GM19035 (cell line): ENCODE results near the gene MRPL23.

ENCODE experiments used
- ATAC-seq: cut with Tn5 transposase; IDR thresholded peaks from one replicate; pipeline ENCODE4 v1.9.1; 2021; ENCODE audit not compliant: unreplicated experiment

MRPL23 gene

DNA sequence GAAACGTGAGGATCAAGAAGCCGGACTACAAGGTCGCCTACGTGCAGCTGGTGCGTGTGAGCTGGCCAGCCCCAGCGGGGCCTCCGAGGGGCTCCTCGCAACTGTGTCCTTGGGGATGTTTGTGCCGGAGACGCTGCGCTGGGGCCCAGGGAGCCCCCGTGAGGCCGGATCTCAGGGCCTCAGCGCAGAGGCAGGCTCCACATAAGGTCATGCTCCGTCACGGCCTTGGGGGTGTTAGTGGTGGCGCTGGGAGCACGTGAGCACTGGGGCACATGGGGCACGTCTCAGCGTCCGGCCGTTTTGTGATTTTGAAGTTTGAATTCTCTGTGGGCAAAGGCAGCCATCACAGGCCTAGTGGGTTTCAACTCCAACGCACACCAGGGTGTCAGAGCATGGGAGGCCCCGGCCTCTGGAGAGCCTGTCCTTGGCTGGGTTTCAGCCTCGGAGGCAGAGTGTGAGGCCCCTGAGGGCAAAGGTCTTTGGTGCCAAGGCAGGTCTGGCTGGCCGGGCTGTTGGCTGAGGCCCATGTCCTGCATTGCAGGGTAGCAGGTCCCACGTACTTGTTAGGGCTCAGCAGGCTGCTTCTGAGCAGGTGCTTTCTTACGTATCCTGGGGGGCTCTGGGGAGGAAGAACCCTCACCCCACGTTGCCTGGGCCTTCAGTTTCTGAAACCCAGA, 5.8 kb downstream of the MRPL23 start:
- no peak for ATAC-seq

DNA sequence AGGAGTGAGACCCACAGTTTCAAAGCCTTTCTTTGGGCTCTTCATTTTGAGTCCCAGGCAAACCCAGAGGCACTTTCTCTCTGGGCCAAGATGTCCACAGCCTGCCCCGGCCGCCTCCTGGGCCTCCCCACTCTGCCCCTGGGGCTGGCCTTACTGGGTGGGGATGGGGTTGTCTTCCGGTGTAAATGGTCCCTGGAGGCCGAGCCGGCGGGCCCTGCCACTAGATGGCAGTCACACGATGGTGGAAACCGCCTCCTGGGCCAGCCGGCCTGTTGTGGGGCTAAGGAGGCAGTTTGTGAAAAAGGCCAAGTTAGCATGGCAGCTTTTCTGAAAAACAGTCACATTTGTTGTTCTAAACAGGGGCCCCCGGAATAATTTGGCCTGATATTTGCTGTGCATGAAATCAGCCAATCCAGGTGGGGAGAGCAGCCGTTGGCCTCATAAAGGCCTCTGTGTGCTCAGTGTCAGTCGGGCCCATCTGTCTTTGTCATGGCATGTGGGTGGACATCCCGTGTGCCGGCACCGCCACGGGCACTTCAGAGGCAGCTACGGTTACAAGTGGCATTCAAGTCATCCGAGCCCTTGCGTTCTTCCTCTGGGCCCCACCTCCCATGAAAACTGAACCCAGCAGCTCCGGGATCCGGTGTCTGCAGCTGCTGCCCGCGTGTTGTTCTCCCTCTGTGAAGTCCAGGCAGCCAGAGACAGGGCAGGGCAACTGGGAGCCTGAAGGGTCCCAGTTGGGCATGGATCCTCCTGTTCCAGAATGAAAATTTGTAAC, 6.5 kb downstream of the MRPL23 start:
- ATAC-seq: no peak

DNA sequence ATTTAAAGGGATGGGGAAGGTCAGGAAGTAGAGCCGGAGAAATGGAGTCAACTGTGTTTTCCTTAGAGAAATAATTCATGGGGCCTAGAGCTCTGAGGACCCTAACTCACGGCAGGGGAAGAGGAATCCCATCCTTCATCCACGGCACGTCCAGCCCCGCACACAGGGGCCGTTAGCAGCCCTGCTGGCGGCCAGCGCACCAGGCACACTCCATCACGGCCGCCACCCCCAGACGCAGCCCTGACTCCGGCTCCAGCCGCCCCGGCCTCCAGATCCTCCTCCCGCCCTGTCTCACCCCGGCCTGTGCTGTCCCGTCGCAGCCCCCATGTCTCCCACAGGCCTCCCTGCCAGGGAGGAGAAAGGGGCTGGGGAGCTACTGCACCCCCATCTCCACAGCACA, 11.2 kb downstream of the MRPL23 start:
- ATAC-seq: no peak

DNA sequence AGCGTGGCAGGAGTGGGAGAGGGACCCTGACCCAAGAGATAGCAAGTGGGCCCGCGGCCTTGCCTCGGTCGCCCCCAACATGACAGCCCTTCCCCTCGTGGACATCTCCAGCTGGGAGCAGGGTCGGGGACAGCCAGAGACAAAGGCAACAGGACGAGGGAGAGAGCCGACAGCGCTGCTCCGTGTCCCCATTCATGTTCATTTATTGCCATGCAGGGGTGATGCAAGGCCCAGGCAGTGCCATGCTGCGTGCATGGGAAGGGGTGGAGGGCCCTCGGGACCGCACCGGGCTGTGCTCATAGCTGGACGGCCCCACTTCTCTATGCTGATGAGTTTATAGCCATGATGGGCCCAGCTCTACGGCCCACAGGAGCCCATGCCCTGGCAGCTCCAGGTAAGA, 12.7 kb downstream of the MRPL23 start:
- no peak for ATAC-seq

DNA sequence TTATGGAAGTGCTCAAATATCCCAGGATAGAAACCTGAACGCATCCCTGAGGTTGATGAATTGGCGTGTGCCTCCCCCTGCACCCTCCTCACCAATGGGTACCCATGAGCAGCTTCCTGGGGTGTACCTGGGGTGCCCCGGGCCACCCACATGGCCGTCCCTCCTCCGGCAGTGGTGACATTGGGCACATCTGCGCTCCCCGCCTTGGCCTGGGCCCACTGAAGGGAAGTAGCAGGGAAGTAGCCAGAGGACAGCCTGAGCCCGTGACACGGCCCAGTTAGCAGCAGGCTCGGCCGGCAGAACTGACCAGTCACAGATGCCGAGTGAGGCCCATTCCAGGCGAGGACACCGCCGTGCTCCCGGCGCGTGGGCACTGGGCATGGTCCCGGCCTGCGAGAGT, 16.7 kb downstream of the MRPL23 start:
- ATAC-seq: no peak

DNA sequence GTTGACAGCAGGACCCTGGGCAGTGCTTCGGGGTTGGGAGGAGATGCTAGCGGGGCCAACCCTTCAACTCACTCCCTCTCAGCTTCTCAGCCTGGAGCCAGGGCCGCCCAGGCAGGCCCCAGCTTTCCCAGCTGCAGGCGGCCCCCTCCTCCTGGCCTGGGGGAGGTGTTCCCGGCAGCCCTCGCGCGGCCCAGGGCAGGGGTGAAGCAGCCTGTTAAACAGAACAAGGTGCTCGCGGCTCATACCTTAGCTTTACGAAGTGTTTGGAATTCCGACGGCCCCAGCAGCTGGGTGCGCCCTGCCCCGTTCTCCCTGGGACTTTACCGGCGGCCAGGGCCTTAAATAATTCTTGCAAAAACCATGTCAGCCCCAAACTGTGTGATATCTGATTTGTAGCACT, 17.2 kb downstream of the MRPL23 start:
- ATAC-seq: no peak

DNA sequence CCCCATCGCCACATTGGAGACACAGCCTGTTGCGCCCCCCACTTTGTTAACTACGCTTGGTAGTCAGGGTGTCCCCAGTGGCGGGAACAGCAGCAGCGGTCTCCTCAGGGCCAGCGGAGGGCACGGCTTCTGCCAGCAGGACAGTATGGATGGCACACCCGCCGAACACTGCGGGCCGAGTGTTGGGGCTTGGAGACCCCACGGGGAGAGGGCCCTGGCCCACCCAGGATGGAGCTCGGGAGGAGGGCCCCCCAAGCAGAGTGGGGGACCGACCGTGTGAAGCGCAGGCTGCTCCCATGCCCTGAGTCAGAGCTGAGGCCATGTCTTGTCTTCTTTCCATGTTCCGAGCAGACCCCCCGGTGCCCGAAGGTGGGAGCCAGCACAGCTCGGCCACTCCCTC, 17.8 kb downstream of the MRPL23 start:
- ATAC-seq: no peak

DNA sequence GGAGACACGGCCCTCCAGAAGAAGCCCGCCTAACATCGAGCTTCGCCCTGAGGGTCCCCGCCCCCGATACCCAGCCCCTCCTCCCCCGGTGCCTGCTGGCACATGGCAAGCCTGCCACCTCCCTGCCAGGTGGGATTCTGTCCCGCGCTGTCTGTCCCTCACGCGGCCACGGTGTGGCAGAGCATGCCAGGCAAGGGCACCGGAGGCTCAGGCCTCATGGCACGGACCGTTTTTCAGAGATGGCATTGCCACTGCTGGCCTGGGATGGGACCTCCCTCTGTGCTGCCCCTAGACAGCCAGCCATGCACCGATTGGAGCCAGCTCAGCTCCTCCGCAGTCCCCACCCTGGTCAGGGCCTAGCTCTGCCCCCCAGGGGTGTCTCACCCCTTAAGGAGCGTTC, 19.4 kb downstream of the MRPL23 start:
- no peak for ATAC-seq

DNA sequence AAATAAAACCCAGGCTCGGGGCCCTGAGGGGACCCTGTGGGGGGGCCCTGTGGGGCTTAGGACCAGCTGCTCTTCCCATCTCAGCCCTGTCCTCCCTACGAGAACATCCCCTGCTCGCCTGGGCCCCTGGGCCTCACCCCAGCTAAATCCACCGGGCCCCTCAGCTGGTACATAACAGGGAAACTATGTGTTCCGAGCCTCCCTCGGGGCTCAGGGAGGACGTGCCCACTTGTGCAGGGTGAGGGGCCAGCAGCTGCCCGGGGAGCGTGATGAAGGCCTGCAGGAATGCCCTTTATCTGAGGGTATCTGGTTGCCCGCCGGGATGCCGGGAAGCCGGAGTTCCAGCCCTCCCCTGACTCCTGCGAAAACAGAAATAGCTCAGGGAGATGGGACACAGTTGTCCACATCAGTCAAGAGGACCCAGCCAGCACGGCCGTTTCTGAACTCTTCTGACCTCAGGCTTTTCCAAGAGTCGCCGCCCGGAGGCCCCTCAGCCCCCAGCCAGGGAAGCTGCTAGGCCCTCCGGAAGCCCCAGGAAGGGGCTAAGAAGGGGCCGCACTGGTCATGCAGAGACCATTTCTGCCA, 20.6 kb downstream of the MRPL23 start:
- no peak for ATAC-seq

DNA sequence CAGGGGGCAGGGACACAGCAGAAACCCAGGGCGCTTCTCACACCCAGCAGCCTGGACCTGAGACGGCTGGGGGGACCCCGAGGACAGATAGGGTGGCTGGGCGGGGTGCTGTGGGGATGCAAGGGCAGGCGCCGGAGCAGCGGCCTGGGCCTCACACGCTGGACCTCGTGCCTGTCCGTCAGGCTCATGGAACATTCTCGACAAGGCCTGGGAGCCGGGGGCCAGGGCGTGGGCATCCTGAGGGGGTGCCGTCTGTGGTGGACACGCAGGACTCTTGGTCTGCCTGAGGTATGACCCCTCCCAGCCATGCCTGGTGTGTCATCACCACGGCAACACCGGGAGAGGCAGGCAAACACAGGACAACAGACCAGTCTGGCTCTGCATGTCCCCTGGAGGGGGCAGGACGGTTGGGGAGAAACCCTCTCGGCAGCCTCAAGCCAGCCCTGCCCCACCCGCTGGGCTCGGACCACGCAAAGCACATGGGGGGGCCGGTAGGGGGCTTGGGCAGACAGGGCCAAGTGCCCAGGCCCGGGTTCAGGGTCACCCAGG, 21.4 kb downstream of the MRPL23 start:
- no peak for ATAC-seq

DNA sequence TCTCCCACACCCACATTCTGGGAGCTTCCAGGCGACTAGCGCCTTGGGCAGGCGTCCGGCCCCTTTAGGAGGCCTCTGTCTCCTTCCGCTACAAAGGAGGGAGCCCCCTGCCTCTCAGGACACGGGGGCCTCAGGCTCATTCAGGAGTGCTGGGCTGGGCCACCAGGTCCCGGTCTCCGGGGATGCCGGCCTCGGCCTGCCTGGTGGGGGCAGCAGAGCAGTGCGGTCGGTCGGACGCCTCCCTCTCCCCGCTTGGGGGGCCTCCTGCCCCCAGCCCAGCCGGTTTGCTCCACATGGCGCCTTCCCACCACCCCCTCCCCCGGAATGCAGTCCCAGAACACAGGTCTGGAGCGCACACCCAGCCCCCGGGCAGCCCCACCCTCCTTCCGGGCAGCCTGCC, 21.9 kb downstream of the MRPL23 start:
- no peak for ATAC-seq

DNA sequence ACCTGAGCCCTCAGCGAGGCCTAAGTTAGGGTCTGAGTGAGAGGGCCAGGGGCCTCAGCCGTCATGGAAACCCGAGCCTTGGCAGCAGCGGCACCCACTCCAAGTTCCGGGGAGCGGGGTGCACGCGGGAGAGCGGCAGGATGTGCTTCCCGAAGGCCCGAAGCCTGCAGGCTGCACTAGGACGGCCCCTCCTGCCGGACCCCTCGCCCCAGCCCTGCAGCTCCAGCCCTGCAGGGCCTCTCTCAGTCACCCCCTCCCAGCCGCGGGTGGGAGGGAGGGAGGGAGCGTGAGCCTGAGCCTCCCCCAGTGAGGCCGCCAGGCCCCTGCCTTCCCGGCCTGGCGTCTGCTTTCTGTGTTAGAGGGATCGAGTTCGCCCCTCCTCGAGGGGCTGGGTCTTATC, 22.6 kb downstream of the MRPL23 start:
- no peak for ATAC-seq

DNA sequence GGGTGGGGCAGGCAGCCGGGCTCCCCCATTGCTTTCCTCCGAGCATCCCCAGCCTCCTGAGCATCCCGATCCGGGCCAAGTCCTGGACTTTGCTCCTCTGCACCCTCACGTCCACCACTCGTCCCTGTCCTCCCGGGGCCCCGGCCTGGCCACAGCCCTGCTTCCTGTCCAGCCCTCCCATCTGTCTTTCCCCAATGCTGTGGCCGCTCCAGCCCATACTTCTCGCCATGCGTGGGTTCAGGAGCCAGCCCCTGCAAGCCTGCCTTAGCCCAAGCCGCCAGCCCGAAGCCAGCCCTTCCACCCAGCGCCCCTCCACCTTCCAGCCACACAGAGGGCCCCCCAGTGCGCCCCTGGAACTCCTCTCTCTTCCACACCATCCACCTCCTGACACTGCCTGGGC, 23.8 kb downstream of the MRPL23 start:
- ATAC-seq: no peak

DNA sequence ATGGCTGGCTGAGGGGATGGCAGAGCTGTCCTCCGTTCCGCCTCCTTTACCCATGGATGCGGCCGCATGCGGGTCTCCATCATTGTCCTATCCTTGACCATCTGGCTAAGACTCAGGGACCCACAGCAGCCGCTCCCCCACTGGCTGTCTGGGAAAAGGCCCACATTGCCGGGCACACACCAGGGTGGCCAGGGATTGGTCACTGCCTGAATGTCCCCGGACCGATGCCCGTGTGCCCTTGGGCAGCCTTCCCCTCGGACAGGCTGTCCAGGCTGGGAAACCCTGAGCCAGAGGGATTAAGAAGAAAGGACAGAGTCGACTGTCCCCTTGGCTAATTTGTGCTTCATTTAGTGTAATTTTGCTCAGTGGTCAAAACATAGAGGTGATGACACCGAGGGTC, 28.1 kb downstream of the MRPL23 start:
- ATAC-seq: no peak

DNA sequence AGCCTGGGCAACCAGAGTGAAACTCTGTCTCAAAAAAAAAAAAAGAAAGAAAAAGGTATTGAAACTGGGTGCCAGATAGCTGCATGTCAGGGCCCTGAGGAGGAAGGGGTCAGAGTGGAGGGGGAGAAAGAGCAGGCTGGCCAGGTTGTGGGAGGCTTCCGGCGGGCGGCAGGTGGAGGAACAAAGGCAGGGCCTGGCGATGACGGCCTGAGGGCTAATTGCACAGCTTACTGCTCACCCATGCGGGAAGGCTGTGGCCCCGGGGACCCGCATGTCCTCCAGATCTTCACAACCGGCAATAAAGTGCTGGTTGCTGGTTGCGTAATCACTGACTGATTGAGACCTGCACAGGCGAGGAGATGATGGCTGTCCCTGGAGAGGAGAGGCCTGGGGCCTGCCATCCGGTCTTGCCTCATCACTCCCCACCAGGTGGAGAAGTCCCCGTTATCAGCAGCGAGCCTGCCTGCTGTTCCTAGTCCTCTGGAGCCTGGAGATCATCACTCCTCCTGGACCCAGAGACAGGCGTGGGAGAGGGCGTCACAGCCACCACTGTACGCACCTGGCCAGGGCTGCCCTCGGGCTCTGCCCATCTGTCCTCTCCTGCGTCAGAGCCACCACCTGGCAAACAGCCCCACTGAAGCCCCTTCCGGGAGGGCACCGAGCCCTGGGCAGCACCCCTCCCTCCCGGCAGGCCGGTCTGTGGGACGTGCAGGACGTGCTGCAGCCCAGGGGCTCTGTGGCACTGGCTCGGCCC, 31.8 kb downstream of the MRPL23 start:
- ATAC-seq: no peak

DNA sequence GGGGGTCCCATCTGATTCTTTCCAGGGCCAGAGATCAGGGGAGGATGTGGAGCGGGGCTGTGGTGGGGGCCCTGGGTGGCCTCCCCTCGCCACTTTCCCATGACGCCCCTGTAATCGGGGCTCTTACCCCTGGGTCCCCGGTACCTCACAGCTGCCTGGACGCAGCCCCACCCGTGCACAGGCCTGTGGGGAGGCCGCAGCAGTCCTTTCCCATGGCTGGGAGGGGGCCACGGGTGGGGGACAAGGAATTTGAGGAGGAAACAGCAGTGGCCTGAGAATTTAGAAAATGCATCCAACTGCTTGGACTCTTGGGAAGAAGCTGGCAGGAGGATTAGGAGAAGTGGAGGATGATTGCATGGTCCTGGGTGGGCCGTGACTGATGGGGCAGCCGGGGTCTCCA, 32.5 kb downstream of the MRPL23 start:
- no peak for ATAC-seq

DNA sequence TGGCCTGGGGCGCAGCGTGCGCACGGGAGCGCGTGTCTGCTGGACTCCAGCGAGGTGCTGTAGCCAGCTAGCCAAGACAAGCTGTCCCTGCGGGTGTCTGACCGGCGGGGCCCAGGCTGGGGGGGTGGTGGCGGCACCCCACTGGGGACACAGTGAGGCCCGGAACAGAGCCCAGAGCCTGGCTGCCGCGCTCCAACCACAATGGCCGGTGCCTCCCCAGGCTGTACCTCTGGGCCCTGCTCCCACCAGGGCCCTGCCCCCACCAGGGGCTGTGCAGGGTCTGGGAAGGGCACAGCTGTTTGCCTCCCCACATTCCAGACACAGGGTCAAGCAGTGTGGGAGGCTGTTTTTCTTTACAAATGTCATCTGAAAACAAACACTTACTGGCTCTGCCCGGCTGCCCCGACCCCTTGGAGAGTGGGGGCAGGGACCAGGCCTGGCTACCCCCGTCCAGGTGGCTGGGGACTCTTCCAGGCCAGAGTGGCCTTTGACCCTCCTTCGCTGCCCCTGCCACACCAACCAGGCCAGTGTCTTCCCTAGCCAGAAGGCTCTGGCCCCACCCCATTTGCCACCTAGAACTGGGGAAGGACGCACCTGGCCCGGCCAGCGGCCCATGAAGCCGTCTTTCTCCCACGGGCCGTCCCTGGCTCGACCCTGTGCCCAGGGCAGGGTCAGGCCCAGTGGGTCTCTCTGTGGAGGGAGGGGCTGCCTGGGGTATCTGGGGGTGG, 35.9 kb downstream of the MRPL23 start:
- ATAC-seq: no peak

DNA sequence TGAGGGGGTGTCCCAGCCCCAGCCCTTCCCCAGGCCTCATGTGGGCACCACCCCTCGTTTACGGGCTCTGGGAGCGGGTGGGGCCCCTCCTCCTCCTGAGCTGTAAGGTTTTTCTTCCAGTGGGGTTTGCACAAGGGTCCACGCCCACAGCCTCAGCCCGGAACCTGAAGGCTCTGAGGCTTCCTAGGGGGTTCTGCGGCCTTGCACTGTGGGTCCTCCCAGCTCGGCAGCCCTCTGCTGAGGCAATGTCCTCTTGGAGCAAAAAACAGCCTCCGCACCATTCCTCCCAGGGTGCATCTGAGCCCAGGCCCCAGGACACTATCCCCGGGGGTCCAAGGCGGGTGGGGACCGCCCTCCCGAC, 36.4 kb downstream of the MRPL23 start:
- no peak for ATAC-seq

DNA sequence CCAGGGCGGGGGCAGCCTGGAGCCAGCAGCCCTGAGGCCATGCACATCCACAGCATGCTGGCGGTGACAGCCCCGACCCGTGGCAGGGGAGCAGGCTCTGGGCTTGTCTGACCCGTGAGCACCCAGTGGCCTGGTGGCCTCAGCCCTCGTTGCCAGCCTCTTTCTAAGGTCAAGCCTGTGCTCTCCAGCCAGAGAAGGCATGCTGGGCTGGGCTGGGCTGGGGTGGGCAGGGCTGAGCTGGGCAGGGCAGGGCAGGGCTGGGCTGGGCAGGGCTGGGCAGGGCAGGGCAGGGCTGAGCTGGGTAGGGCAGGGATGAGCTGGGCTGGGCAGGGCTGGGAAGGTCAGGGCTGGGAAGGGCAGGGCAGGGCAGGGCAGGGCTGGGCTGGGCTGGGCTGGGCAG, 39.9 kb downstream of the MRPL23 start:
- ATAC-seq: no peak

DNA sequence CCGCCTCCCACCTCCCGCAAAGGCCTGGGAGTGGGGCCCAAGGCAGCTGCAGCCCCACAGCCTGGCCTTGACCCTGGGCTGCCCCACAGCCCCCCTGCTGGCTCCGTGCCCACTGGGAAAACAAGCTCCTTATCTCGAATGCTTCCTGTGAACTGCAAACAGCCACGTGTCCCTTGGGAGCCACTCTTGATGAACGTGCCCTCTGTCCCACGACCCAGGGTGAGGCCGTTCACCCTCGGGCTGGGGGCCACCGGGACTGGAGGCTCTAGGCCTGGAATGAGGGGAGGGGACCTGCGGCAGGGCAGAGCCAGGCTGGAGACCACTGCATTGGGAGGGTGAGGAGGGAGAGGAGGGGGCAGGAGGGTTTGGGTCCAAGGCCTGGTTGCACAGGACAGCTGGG, 41.0 kb downstream of the MRPL23 start:
- no peak for ATAC-seq
